Measurements from ENCODE around the gene PARN. TPM values are rescaled to one million over a fixed set of nuclear protein-coding genes. Genes with fewer than 3 reads are reported as not detected.

PARN gene
- total and polyA plus RNA-seq, 2 experiments from 2014 or later, result 32.5 to 61.3 TPM

GRCh38 chr16:14641206-14641605, 11.1 kb upstream of the PARN start:
- TF ChIP-seq, protein P1, sequence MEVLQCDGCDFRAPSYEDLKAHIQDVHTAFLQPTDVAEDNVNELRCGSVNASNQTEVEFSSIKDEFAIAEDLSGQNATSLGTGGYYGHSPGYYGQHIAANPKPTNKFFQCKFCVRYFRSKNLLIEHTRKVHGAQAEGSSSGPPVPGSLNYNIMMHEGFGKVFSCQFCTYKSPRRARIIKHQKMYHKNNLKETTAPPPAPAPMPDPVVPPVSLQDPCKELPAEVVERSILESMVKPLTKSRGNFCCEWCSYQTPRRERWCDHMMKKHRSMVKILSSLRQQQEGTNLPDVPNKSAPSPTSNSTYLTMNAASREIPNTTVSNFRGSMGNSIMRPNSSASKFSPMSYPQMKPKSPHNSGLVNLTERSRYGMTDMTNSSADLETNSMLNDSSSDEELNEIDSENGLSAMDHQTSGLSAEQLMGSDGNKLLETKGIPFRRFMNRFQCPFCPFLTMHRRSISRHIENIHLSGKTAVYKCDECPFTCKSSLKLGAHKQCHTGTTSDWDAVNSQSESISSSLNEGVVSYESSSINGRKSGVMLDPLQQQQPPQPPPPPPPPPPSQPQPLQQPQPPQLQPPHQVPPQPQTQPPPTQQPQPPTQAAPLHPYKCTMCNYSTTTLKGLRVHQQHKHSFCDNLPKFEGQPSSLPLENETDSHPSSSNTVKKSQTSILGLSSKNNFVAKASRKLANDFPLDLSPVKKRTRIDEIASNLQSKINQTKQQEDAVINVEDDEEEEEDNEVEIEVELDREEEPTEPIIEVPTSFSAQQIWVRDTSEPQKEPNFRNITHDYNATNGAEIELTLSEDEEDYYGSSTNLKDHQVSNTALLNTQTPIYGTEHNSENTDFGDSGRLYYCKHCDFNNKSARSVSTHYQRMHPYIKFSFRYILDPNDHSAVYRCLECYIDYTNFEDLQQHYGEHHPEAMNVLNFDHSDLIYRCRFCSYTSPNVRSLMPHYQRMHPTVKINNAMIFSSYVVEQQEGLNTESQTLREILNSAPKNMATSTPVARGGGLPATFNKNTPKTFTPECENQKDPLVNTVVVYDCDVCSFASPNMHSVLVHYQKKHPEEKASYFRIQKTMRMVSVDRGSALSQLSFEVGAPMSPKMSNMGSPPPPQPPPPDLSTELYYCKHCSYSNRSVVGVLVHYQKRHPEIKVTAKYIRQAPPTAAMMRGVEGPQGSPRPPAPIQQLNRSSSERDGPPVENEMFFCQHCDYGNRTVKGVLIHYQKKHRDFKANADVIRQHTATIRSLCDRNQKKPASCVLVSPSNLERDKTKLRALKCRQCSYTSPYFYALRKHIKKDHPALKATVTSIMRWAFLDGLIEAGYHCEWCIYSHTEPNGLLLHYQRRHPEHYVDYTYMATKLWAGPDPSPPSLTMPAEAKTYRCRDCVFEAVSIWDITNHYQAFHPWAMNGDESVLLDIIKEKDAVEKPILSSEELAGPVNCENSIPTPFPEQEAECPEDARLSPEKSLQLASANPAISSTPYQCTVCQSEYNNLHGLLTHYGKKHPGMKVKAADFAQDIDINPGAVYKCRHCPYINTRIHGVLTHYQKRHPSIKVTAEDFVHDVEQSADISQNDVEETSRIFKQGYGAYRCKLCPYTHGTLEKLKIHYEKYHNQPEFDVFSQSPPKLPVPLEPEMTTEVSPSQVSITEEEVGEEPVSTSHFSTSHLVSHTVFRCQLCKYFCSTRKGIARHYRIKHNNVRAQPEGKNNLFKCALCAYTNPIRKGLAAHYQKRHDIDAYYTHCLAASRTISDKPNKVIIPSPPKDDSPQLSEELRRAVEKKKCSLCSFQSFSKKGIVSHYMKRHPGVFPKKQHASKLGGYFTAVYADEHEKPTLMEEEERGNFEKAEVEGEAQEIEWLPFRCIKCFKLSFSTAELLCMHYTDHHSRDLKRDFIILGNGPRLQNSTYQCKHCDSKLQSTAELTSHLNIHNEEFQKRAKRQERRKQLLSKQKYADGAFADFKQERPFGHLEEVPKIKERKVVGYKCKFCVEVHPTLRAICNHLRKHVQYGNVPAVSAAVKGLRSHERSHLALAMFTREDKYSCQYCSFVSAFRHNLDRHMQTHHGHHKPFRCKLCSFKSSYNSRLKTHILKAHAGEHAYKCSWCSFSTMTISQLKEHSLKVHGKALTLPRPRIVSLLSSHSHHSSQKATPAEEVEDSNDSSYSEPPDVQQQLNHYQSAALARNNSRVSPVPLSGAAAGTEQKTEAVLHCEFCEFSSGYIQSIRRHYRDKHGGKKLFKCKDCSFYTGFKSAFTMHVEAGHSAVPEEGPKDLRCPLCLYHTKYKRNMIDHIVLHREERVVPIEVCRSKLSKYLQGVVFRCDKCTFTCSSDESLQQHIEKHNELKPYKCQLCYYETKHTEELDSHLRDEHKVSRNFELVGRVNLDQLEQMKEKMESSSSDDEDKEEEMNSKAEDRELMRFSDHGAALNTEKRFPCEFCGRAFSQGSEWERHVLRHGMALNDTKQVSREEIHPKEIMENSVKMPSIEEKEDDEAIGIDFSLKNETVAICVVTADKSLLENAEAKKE (CRISPR knock-in tag; IDR thresholded peaks at IDR 0.05), result no peak
- H3K79me2 ChIP-seq (replicated peaks; ENCODE audit: insufficient read depth), result peaks cover 92% of the 10 kb centered on the region
- H3K4me3 ChIP-seq, result no peak overlapping the region
- peaks cover 30% of the 10 kb centered on the region for H3K36me3 ChIP-seq (ENCODE audit: insufficient read depth)
- 0 out of 2 replicates have a peak overlapping the region, but pooled peaks have one; percentile 15 for H3K4me2 ChIP-seq
- 0 out of 2 replicates have a peak overlapping the region, but pooled peaks have one; percentile 65 for H3K27ac ChIP-seq (ENCODE audit: low read depth)
- Mint-ChIP-seq H3K27ac (peak overlapping the region; percentile 86), H3K27me3 (ENCODE audit: insufficient read depth, low read depth, poor library complexity) (no peaks in the 10 kb centered on the region), H3K4me1 (peaks cover 38% of the 10 kb centered on the region), H3K9me3 (no peaks in the 10 kb centered on the region), H3K36me3 (ENCODE audit: low read depth) (peaks cover 66% of the 10 kb centered on the region), H3K4me3 (no peak overlapping the region)
- H3K4me1 ChIP-seq (ENCODE audit: insufficient read depth), result peaks cover 31% of the 10 kb centered on the region
- H4K20me1 ChIP-seq (replicated peaks; ENCODE audit: insufficient read depth), result peaks cover 21% of the 10 kb centered on the region
- H3K27me3 ChIP-seq (ENCODE audit: insufficient read depth), result no peaks in the 10 kb centered on the region
- 0 out of 2 replicates have a peak, but pooled peaks cover 4% of the 10 kb centered on the region for H3F3A ChIP-seq (replicated peaks; ENCODE audit: low read depth)
- H2AFZ ChIP-seq, result no peak overlapping the region
- ATAC-seq (peak; percentile 14; the same call in 2 of the 3 replicates), DNase-seq (ENCODE audit: low spot score) (no peak)
- H3K9me2 ChIP-seq (ENCODE audit: insufficient read depth), result no peaks in the 10 kb centered on the region

GRCh38 chr16:14640538-14640937, 10.5 kb upstream of the PARN start:
- Mint-ChIP-seq H3K4me3 (no peak overlapping the region), H3K27ac (peak overlapping the region; percentile 86), H3K9me3 (no peaks in the 10 kb centered on the region), H3K4me1 (peaks cover 45% of the 10 kb centered on the region), H3K36me3 (ENCODE audit: low read depth) (peaks cover 60% of the 10 kb centered on the region), H3K27me3 (ENCODE audit: insufficient read depth, low read depth, poor library complexity) (no peaks in the 10 kb centered on the region)
- Histone ChIP-seq H3K4me1 (ENCODE audit: insufficient read depth) (peaks cover 37% of the 10 kb centered on the region), H3K27ac (ENCODE audit: low read depth) (peak overlapping the region; percentile 65), H3K4me3 (no peak overlapping the region), H3K36me3 (ENCODE audit: insufficient read depth) (peaks cover 24% of the 10 kb centered on the region), H2AFZ (no peak overlapping the region), H3F3A (replicated peaks; ENCODE audit: low read depth) (peaks cover 9% of the 10 kb centered on the region), H3K27me3 (ENCODE audit: insufficient read depth) (no peaks in the 10 kb centered on the region), H4K20me1 (replicated peaks; ENCODE audit: insufficient read depth) (peaks cover 21% of the 10 kb centered on the region), H3K9me2 (ENCODE audit: insufficient read depth) (no peaks in the 10 kb centered on the region), H3K4me2 (no peak overlapping the region), H3K79me2 (replicated peaks; ENCODE audit: insufficient read depth) (peaks cover 89% of the 10 kb centered on the region)
- no peak for TF ChIP-seq NANOG (IDR thresholded peaks at IDR 0.05; ENCODE audit: borderline replicate concordance)
- TF ChIP-seq EZH2 (IDR thresholded peaks at IDR 0.05; ENCODE audit: low read depth, unreplicated experiment), result no peak
- TF ChIP-seq CREB1 (CRISPR knock-in tag; IDR thresholded peaks at IDR 0.05; ENCODE audit: low read depth), result no peak
- no peak for TF ChIP-seq STAT1 (IDR thresholded peaks at IDR 0.05; ENCODE audit: unreplicated experiment)
- TF ChIP-seq, protein P2, sequence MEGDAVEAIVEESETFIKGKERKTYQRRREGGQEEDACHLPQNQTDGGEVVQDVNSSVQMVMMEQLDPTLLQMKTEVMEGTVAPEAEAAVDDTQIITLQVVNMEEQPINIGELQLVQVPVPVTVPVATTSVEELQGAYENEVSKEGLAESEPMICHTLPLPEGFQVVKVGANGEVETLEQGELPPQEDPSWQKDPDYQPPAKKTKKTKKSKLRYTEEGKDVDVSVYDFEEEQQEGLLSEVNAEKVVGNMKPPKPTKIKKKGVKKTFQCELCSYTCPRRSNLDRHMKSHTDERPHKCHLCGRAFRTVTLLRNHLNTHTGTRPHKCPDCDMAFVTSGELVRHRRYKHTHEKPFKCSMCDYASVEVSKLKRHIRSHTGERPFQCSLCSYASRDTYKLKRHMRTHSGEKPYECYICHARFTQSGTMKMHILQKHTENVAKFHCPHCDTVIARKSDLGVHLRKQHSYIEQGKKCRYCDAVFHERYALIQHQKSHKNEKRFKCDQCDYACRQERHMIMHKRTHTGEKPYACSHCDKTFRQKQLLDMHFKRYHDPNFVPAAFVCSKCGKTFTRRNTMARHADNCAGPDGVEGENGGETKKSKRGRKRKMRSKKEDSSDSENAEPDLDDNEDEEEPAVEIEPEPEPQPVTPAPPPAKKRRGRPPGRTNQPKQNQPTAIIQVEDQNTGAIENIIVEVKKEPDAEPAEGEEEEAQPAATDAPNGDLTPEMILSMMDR (conservative IDR thresholded peaks at IDR 0.05; ENCODE audit: low read depth in 2 of 2), result no peak
- TF ChIP-seq REST (IDR thresholded peaks at IDR 0.05; ENCODE audit: unreplicated experiment), result no peak
- no peak for TF ChIP-seq EZH2phosphoT487 (IDR thresholded peaks at IDR 0.05; ENCODE audit: unreplicated experiment)
- no peak for DNase-seq (ENCODE audit: low spot score)
- ATAC-seq, result no peak

Data from GM23338 (cell line).